HG03039 (cell line): ENCODE data around the gene HOTAIR.

Experiments
- ATAC-seq: cut with Tn5 transposase; IDR thresholded peaks from one replicate; pipeline ENCODE4 v1.9.1; 2021; ENCODE audit warnings: mild to moderate bottlenecking, moderate library complexity; ENCODE audit not compliant: unreplicated experiment

HOTAIR gene

DNA sequence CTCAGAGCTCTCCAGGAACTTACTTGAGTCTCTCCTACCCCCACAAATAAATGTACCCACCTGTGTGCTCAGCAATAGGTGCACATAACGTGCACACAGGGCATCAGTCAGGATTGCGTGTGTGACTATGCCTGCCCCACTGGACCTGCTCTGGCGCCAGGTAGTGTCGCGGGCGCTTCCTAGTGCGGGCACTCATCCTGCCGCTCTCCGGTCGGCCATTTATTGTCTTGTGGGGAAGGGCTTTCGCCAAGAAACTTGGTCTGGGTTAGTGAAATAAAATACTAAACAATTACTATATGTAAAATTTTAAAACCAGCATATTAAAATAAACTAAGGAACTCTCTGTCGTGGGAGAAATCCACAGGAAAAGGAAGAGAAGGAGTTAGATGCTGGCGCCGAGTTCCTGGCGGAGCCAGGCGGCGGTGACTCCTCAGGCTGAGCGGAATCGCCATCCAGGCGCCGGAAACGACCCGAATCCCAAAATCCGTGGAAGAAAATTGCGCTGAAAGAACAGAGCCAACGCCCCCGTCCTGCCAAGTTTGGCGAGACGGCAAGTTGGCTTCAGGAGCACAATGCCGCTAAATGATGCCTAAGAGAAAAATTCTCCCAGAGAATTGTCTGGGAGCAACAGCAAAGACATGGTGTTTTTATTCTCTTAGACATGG, 44.0 kb downstream of the HOTAIR start:
- ATAC-seq, result no peak

DNA sequence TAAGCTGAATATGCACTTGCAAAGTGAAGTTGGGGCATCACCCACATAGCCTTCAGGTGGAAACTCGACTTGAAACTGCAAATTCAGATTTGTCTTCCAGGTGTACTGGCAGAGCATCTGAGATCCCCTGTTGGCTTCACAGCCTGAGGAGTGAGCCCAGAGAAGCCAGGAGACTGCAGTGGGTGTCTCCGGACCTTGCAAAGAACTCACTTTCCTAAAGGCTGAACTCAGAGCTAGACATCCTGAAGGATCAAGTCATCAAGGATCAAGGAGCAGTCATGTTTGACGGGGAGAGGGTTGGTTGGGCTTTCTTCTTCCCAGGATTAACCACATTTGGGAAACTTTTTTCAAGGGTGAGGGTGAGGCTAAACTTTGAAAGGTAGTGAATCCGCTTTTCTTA, 45.2 kb downstream of the HOTAIR start:
- ATAC-seq, result no peak

DNA sequence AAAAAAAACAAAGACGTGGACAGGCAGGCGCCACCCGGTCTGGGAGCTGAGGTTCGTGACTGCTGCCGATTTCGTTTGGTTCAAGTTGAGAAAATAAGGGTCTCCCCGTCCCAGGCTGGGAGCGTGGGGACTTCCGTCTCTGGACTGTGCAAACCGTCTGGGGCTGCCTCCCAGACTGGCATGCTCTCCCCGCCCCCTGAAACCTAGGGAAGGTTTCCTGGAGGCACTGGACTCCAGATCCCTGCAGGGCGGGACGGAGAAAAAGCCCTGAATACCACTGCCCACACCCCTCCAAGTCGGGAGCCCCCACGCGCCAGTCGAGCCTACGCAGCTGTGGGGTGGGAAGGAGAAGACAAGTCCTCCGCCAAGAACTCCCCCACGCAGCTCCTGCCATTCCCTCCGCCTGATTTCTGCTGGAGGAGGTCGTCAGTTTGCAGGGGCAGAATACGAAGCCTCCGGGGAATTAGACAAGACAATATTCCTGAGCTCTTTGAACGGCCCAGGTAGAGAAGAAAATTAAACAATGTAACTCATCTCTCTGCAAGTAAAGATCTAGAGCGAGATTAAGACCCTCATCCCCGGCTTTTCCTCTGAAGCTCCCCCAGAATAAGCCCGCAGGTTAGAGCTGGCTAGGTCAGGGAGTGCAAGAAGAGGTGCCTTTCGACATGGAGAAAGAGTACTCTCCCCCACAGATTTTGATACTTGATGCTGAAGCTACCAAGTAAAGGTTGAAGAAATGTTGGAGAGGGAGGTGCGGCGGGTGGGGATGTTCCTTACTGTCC, 46.5 kb downstream of the HOTAIR start:
- no peak for ATAC-seq

DNA sequence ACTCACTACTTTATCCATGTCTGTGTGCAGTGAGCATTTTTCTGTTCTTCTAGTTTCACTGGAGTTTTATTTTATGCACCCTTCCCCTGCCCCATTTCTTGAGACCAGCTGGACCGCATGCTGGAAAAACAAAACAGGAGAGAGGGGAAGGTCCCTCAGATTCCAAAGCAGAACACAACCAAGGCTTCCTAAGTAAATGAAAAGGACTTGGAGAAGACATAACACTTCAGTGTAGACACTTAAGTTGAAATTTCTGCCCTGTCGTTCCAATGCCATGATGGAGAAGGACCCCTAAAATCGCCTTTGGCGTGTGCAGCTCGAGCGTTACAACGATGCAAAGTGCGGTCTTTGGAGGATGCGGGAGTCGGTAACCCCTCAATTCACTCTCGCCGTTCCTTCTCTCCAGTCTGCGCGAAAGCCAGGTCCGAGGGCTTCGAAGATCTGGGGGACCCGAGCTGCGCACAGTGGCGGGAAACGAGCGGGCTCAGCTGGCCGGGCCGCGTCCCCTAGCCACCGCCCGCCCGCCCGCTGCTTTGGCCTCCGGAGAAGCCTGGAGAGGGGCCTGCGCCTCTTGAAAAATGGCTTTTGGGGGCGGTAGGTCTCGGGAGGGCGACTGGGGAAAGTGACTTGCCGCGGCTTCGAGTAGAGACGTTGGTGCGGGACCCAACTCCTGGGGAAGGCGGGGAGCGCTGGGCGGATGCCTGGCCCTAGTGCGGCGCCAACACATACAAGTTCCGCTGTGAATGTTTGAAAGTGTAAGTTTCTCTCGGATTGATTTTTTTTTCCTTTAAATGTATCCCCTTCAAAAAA, 47.3 kb downstream of the HOTAIR start:
- no peak for ATAC-seq

DNA sequence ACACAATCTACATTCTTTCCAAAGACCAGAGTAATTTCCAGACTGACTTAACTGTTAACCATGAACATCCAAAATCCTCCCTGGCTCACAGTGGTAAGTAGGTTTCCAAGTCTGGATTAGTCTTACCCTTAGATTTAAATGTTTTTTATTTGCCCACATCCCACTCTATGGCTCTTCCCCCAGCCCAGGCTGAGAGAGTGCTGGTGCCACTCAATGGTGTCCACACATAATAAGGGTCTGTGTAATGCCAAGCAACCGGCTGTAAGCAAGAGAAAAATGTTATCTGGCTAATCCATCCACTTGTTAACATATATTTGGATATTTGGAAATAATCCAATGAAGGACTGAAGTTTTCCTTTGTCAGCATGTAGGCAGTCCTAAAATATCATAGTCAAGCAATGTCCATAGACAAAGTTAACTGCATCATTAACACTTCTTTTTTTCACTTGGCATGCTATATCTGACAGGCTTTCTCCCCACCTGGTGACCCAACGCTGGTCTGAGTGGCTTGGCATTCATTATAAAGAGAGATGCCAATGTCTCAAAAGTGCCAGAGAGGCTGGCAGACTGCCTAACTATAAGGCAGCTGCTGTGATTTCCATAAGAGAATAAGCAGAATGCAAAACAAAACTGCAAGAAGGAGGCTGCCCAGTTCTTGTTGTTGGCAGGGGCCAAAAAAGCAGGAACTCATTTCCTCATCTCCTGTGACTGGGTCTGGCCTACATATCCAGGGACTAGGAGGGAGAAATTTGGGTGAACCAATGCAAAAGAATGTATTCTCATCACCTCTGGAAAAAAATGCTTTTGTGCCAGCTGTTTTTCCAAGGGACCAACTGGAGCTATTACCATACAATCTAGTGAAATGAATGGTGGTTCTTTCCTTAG, 50.0 kb downstream of the HOTAIR start:
- no peak for ATAC-seq

DNA sequence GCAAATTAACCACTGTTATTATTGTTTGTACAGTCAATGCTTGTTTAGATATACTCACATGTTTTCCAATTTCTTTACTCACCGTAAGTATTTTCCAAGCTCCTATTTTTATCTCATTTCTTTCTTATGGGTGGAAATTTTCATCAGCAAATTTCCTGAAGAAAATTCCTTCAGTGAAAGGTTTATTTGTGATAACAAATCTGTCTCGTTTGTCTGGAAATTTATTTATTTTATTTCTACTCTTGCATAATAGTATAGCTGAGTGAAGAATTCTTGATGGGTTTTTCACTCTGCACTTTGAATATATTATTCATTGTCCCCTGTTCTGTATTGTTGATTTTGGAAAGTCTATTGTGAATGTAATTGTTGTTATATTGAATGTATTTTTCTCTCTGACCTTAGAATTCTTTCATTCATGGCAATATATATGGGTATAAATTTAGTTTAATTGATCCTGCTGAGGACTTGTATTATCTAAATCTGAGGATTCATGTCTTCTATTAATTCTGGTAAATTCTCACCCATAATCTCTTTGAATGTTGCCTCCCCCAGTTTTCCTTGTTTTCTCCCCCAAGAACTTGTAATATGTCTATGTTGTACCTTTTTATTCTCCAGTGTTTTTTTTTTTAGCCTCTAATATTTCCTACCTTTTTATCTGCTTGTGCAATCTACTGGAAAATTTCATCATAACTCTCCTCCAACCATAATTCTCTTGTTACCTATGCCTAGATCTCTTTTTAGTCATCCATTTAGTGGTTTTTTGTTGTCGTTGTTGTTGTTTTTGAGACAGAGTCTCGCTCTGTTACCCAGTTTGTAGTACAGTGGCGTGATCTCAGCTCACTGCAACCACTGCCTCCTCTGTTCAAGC, 57.7 kb downstream of the HOTAIR start:
- no peak for ATAC-seq
